SK-N-SH (cell line): ENCODE results near the gene BOK. TPM values are rescaled to one million over a fixed set of nuclear protein-coding genes. Genes with fewer than 3 reads are reported as not detected.

Experiments used
- CTCF ChIA-PET: fragments of 300-600, 350-600 bp; formaldehyde crosslinking; extraction: SDS; loops from one replicate; lab custom pipeline; 2021; lab: Yijun Ruan, JAX
- POLR2A ChIA-PET: fragments of 350-600 bp; sonication (Branson Sonifier 250); formaldehyde crosslinking; extraction: SDS; loops from one replicate; lab custom pipeline; 2020; ENCODE audit warnings: antibody characterized with exemption, inconsistent platforms; lab: Yijun Ruan, JAX
- DNase-seq: peaks from one replicate; pipeline ENCODE4 v3.0.0; 2012
- H2AFZ ChIP-seq: fragments of 200-600 bp; sonication (generic); 2 replicates; pipeline ENCODE4 v1.8.1; 2016; ENCODE audit warnings: antibody characterized with exemption, mild to moderate bottlenecking, low read depth
- H3F3A ChIP-seq: fragments of 200-600 bp; sonication (generic); replicated peaks from 2 replicates; pipeline ENCODE3; 2016; ENCODE audit warnings: antibody characterized with exemption, mild to moderate bottlenecking; ENCODE audit not compliant: insufficient read depth
- H3K27ac ChIP-seq, 2 experiments: fragments of 200-500 bp in 1 of 2; fragments of 200-600 bp in 1 of 2; sonication (Bioruptor generic) in 1 of 2; sonication (generic), shearing (Covaris generic) in 1 of 2; 2 replicates each; pipeline versions ENCODE4 v1.5.1 to v1.6.1; 2014 to 2016; ENCODE audit warnings: low read depth in 2 of 2, inconsistent platforms in 1 of 2, low read length in 1 of 2, mild to moderate bottlenecking in 1 of 2, mixed read lengths in 1 of 2
- H3K27me3 ChIP-seq: fragments of 200-600 bp; sonication (generic), shearing (Covaris generic); 2 replicates; pipeline ENCODE4 v1.6.1; 2016; ENCODE audit warnings: mixed run types; ENCODE audit not compliant: insufficient read depth
- H3K36me3 ChIP-seq, 2 experiments: fragments of 200-500 bp in 1 of 2; fragments of 200-600 bp in 1 of 2; sonication (Bioruptor generic) in 1 of 2; sonication (generic) in 1 of 2; replicated peaks in 1 of 2; 2 replicates each; pipeline versions ENCODE3 to v1.5.1; 2014 to 2016; ENCODE audit warnings: low read length in 1 of 2, mild to moderate bottlenecking in 1 of 2; ENCODE audit not compliant: insufficient read depth in 2 of 2, control insufficient read depth in 1 of 2
- H3K4me1 ChIP-seq, 2 experiments: fragments of 200-500 bp in 1 of 2; fragments of 200-600 bp in 1 of 2; sonication (Bioruptor generic) in 1 of 2; sonication (generic), shearing (Covaris generic) in 1 of 2; 2 replicates each; pipeline versions ENCODE4 v1.5.1 to v1.6.1; 2014 to 2016; ENCODE audit warnings: low read depth in 1 of 2, low read length in 1 of 2, mixed run types in 1 of 2; ENCODE audit not compliant: insufficient read depth in 2 of 2, control insufficient read depth in 1 of 2
- H3K4me2 ChIP-seq: fragments of 200-600 bp; sonication (generic), shearing (Covaris generic); 2 replicates; pipeline ENCODE4 v1.6.1; 2017; ENCODE audit warnings: mixed run types
- H3K4me3 ChIP-seq, 2 experiments: fragments of 200-500 bp in 1 of 2; fragments of 200-600 bp in 1 of 2; sonication (Bioruptor generic) in 1 of 2; sonication (generic), shearing (Covaris generic) in 1 of 2; 2 replicates each; pipeline versions ENCODE4 v1.5.1 to v1.8.1; 2014 to 2016; ENCODE audit warnings: low read depth in 2 of 2, inconsistent platforms in 1 of 2, low read length in 1 of 2, mild to moderate bottlenecking in 1 of 2, mixed read lengths in 1 of 2, moderate library complexity in 1 of 2
- H3K79me2 ChIP-seq: fragments of 200-600 bp; sonication (generic); 2 replicates; pipeline ENCODE4 v1.8.1; 2017; ENCODE audit warnings: mild to moderate bottlenecking; ENCODE audit not compliant: insufficient read depth
- H3K9ac ChIP-seq: fragments of 200-600 bp; sonication (generic); 2 replicates; pipeline ENCODE4 v1.6.1; 2017; ENCODE audit warnings: mixed run types
- H3K9me2 ChIP-seq: fragments of 200-600 bp; sonication (generic); 2 replicates; pipeline ENCODE4 v1.6.1; 2017; ENCODE audit warnings: mixed run types
- H3K9me3 ChIP-seq: fragments of 200-600 bp; sonication (generic); 2 replicates; pipeline ENCODE4 v1.6.1; 2017; ENCODE audit warnings: mixed run types, mild to moderate bottlenecking, moderate library complexity
- H4K20me1 ChIP-seq: fragments of 200-600 bp; sonication (generic); 2 replicates; pipeline ENCODE4 v1.6.1; 2017; ENCODE audit warnings: mild to moderate bottlenecking, mixed run types; ENCODE audit not compliant: insufficient read depth
- FOSL2 ChIP-seq: IDR thresholded peaks from 2 replicates; pipeline ENCODE4 v1.4.0; 2012; ENCODE audit warnings: low read depth, mild to moderate bottlenecking, moderate library complexity, borderline replicate concordance
- FOXJ3 ChIP-seq: sonication (generic); formaldehyde crosslinking; IDR thresholded peaks from 2 replicates; pipeline ENCODE4 v1.5.1; 2020; ENCODE audit warnings: mild to moderate bottlenecking, missing genetic modification reagents
- GATA2 ChIP-seq: sonication (generic); formaldehyde crosslinking; IDR thresholded peaks from 2 replicates; pipeline ENCODE4 v1.5.0; 2020; ENCODE audit warnings: mild to moderate bottlenecking, missing genetic modification reagents
- NRF1 ChIP-seq: IDR thresholded peaks from 2 replicates; pipeline ENCODE4 v1.6.1; 2012; ENCODE audit warnings: low read depth, mild to moderate bottlenecking, low read length
- RAD21 ChIP-seq: IDR thresholded peaks from 2 replicates; pipeline ENCODE4 v1.6.1; 2012; ENCODE audit warnings: mild to moderate bottlenecking, low read length
- RCOR1 ChIP-seq: fragments of 150-350 bp; IDR thresholded peaks from 2 replicates; pipeline ENCODE4 v1.6.1; 2017; ENCODE audit warnings: antibody characterized with exemption, low read length
- RFX5 ChIP-seq: IDR thresholded peaks from 2 replicates; pipeline ENCODE4 v1.6.1; 2012; ENCODE audit warnings: mild to moderate bottlenecking, improper control_type of control experiment, low read length
- RXRA ChIP-seq: IDR thresholded peaks from 2 replicates; pipeline ENCODE4 v1.4.0; 2012; ENCODE audit warnings: low read depth, mild to moderate bottlenecking, borderline replicate concordance
- SIN3A ChIP-seq: IDR thresholded peaks from 2 replicates; pipeline ENCODE4 v1.6.1; 2012; ENCODE audit warnings: low read depth, mild to moderate bottlenecking, low read length, moderate library complexity, borderline replicate concordance
- WGBS: methylation state at CpG from one replicate; pipeline ENCODE4 v1.1.6; 2017; ENCODE audit warnings: low lambda C conversion rate; 5-methylcytosine and 5-hydroxymethylcytosine counted together
- polyA plus RNA-seq, 3 experiments: library from polyadenylated mRNA; depleted of rRNA; stranded (reverse); fragments of >200 nt; gene quantifications; 2 replicates each; pipeline ENCODE4 v1.2.3, GENCODE V29; 2012
- TF ChIP-seq, protein P1 (sequence below): IDR thresholded peaks from 2 replicates; pipeline ENCODE4 v1.6.1; 2012; ENCODE audit warnings: mild to moderate bottlenecking, low read depth, low read length, moderate library complexity
- TF ChIP-seq, protein P2 (sequence below): fragments of 150-350 bp; IDR thresholded peaks from 2 replicates; pipeline ENCODE4 v1.6.1; 2016; ENCODE audit warnings: mild to moderate bottlenecking, low read depth, low read length

Gene BOK
- polyA plus RNA-seq, 1 of the 3 experiments (the other 2 are of a cell fraction) = 1.7 TPM

DNA sequence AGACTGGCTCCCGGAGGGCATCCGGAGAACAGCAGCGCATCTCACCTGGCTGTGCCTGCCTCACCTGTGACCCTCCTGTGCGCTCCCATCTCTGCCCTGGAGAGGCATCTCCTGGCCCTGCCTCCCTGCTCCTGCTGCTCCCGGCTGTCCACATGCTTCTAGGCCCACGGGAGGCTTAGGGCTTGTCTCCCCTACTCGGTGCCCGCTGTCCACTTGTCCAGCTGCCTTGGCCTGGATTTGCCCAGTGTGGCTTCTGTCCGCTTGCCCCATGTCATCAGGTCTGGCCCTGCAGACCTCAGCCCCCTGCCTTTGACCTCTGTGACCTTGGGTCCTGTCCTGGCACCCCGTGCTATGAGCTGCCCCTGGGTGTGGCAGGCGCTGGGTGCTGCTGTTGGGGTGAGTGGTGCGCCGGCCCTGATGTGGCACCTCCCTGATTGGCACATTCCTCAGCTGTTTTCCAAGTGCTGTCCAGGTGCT lies 4.5 kb downstream of the BOK start:
- Histone ChIP-seq H3K27me3 (peaks cover 5% of the 10 kb centered on the region; the same call in 1 of the 2 replicates), H3K36me3 (no peaks in the 10 kb centered on the region), H3K4me3 (no peak overlapping the region), H4K20me1 (no peaks in the 10 kb centered on the region), H3F3A (peaks cover 2% of the 10 kb centered on the region), H3K9ac (no peak overlapping the region), H3K79me2 (no peaks in the 10 kb centered on the region), H3K4me2 (no peak overlapping the region), H3K27ac (no peak overlapping the region), H3K9me3 (no peaks in the 10 kb centered on the region), H2AFZ (no peak overlapping the region), H3K4me1 (peaks cover 0 to 29% of the 10 kb centered on the region in 2 experiments; a peak in 1 of 4 replicates), H3K9me2 (no peaks in the 10 kb centered on the region)
- TF ChIP-seq FOXJ3 (no peak), RFX5 (no peak), GATA2 (CRISPR knock-in tag) (no peak), RXRA (no peak), RAD21 (no peak)
- CTCF ChIA-PET = interaction anchor here (1.0 to 1.1 kb wide), 2 partner anchors 15 to 23 kb away, joined by 3 read pairs; no protein-coding TSS in a partner anchor
- no peak for DNase-seq
- POLR2A ChIA-PET = no interaction called here
- 75% methylated on average over 4 of the region's 13 CpGs for WGBS

DNA sequence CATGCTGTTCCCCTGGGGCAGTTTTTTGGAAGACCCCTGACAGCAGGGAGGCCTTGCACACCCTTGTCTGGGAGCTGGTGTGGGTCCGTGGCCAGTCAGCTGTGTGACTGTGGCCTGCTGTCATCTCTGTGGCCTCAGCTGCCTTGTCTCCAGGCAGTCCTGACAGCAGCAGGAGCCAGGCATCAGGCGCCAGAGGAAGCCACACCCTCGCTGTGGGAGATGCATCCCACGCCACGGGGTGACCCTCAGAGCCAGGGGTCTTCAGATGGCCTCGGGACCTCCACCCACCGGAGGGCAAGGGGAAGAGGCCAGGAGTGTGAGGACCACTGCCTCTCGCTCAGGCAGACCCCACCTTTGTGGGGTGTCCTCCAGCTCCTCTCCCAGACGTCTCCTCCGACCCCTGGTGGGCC lies 5.0 kb downstream of the BOK start:
- ChIA-PET POLR2A (no interaction called here), CTCF (interaction anchor here (1.0 kb wide), 1 partner anchor 14 kb away, joined by 3 read pairs; no protein-coding TSS in a partner anchor)
- peaks cover 2% of the 10 kb centered on the region for H3F3A ChIP-seq
- TF ChIP-seq, protein P1, sequence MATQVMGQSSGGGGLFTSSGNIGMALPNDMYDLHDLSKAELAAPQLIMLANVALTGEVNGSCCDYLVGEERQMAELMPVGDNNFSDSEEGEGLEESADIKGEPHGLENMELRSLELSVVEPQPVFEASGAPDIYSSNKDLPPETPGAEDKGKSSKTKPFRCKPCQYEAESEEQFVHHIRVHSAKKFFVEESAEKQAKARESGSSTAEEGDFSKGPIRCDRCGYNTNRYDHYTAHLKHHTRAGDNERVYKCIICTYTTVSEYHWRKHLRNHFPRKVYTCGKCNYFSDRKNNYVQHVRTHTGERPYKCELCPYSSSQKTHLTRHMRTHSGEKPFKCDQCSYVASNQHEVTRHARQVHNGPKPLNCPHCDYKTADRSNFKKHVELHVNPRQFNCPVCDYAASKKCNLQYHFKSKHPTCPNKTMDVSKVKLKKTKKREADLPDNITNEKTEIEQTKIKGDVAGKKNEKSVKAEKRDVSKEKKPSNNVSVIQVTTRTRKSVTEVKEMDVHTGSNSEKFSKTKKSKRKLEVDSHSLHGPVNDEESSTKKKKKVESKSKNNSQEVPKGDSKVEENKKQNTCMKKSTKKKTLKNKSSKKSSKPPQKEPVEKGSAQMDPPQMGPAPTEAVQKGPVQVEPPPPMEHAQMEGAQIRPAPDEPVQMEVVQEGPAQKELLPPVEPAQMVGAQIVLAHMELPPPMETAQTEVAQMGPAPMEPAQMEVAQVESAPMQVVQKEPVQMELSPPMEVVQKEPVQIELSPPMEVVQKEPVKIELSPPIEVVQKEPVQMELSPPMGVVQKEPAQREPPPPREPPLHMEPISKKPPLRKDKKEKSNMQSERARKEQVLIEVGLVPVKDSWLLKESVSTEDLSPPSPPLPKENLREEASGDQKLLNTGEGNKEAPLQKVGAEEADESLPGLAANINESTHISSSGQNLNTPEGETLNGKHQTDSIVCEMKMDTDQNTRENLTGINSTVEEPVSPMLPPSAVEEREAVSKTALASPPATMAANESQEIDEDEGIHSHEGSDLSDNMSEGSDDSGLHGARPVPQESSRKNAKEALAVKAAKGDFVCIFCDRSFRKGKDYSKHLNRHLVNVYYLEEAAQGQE = no peak
- TF ChIP-seq FOSL2 (no peak), NRF1 (no peak), SIN3A (no peak), RCOR1 (no peak)
- TF ChIP-seq, protein P2, sequence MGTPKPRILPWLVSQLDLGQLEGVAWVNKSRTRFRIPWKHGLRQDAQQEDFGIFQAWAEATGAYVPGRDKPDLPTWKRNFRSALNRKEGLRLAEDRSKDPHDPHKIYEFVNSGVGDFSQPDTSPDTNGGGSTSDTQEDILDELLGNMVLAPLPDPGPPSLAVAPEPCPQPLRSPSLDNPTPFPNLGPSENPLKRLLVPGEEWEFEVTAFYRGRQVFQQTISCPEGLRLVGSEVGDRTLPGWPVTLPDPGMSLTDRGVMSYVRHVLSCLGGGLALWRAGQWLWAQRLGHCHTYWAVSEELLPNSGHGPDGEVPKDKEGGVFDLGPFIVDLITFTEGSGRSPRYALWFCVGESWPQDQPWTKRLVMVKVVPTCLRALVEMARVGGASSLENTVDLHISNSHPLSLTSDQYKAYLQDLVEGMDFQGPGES = no peak
- DNase-seq = no peak
- no peaks in the 10 kb centered on the region for H3K9me3 ChIP-seq
- no peaks in the 10 kb centered on the region for H3K36me3 ChIP-seq
- H3K27ac ChIP-seq = no peak overlapping the region
- no peak overlapping the region for H3K4me2 ChIP-seq
- H3K9ac ChIP-seq = no peak overlapping the region
- no peak overlapping the region for H2AFZ ChIP-seq
- H3K79me2 ChIP-seq = no peaks in the 10 kb centered on the region
- no CpG with 5 or more reads among the region's 10 CpGs for WGBS
- peaks cover 0 to 29% of the 10 kb centered on the region in 2 experiments; a peak in 1 of 4 replicates for H3K4me1 ChIP-seq
- H3K27me3 ChIP-seq = peaks cover under 1% of the 10 kb centered on the region; the same call in 1 of the 2 replicates
- H3K4me3 ChIP-seq = no peak overlapping the region
- no peaks in the 10 kb centered on the region for H4K20me1 ChIP-seq
- no peaks in the 10 kb centered on the region for H3K9me2 ChIP-seq
